ENCODE measurements around the gene ATF7.
"Not testable (repeated sequence)": the region's sequence is repeated elsewhere in the genome, so short reads cannot be mapped to it uniquely, and the experiment has no call there.

Gene ATF7

DNA sequence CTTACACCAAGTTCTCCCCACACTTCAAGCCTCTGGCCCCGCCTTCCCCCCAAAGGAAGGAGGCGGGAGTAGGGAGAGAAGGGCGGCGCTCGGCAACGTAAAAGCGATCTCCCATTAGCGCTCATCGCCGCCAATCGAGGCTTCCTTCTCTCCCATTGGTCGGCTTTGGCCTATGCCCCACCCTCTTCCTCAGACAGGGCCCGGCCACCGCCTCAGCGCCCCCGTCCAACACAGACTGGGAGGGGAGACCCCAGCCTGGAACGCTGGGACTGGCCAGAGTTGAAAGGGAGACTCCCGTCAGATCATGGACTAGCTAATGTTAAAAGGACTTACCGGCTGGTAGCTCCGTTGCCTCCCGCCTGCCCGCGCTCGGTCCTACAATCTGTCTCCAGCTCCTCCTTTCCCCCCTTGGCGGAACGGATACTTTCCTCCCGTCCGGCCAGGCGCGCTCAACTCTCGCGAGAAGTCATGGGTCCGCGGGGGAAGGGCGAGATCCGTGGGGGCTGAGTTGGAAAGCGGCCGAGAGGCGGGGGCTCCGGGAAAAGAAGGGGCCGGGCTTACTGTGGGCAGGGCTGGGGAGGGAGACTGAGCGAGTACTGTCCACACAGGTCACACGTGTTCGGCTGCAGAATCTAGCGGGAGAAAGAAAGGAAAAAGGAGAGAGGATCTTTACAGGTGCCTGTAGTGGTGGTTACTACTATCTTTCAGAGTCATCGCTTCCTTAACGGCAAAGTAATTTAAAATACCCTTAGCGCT, at the start of gene ATF7:
TSS of gene ATF7 (minus strand) at position 437 of the 756 bp plus-strand sequence. CDS start 25,382 bp downstream, outside the sequence.
- peak; percentile 59 for DNase-seq

DNA sequence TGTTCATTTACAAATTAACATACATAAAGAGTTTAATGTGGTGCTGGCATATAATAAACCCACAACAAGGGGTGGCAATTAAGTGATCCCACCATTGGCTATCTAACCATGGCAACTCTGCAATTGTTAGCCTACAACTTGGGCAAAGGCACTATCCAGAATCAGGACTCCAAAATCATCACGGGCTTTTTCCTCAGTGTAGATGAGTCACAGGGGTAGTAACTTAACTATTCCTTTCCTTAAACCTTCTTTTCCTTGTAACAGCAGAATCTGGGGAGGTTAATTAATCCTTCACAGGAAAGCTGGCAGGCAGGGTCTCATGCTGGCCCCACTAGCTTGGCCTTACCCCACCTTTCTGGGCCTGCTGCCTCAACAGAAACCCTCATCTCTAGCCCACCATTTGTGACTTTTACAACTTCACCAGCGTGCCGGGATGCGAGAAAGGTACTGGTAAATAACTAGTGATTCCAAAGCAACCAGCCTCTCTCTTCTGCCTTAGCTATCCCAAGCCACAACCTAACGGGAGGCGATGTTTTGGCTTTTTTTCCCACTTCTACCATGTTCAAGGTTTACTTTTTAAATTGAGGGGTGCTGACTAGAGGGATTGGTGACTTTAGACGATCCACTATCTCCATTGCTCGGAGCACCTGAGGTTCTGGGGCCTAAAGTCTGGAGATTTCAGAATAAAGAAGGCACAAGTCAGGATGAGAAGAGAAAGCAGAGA, 49.0 kb upstream of the ATF7 start:
- no peak for DNase-seq

DNA sequence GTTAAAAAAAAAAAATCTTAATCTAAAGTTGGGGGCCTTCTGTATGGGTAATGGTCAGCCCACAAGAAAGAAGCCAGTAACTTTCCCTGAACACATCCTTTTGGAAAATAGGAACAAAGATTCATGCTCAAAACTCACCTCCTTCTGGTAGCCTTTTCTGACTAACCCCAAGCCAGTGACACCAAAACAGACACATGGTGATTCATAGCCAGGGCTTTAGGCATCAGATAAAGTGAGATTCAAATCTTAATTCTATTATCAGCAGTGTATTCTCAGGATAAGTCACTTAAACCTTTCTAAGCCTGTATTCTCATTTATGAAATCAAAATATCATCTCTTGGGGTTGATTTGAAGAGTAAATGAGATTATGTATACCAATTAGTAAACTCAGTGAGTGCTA, 44.8 kb upstream of the ATF7 start:
- DNase-seq = no peak

DNA sequence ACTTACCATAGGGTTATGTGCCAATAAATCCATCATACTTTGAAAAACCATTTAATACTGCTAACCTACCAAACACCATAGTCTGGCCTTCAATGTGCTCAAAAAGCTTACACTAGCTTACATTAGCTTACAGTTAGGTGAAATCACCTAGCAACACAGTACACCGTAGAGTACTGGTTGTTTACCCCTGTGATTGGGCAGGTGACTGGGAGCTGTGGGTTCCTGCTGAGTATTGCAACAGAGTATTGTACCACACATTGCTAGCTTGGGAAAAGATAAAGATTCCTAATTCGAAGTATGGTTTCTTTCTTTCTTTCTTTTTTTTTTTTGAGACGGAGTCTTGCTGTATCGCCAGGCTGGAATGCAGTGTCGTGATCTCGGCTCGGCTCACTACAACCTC, 44.1 kb upstream of the ATF7 start:
- DNase-seq = no peak

DNA sequence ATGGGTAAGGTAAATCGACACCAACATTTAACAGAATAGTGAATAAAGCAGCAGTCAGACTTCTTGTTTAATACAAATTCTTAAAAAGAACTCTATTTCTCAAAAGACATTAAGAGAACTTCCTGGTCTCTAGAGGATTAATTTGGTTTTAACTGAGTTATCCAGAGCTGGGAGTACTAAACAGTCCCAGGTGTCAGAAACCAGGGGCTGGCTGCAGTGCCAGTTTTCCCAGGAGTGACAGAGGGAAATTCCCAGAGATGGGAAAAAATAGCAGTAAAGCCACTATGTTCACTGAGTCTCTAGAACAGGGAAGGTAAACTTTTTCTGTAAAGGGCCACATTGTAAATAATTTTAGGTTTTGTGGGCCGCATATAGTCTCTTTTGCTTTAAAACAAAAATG, 40.9 kb upstream of the ATF7 start:
- DNase-seq = no peak

DNA sequence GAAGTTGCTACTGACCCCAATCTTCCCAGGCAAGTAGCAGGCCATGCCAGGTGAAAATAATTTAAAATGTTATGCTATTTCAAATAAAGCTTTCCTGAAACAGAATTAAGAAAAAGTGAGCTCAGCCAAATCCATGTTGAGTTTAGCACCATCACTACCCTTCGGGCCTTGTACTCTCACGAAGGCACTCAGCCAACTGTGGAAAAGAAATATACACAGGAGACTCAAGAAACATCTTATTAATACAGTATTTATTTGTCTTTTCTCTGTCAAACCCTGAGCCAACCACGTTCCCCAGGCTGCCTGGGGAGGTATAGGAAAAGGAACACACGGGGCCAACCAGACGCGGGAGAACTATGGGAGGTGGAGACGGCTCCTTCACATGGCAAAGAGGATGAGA, 38.8 kb upstream of the ATF7 start:
- DNase-seq = no peak

DNA sequence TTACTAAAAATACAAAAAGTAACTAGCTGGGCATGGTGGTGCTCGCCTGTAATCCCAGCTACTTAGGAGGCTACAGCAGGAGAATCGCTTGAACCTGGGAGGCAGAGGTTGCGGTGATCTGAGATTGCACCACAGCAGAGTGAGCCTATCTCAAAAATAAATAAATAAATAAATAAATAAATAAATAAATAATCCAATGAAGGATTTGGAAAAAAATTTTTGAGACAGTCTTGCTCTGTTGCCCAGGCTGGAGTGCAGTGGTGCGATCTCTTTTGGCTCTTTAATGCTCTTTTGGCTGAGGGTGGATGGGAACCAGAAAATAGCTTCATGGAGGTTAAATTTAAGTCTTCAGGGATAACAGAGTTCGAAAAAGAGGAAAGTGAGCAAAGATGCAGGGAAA, 38.0 kb upstream of the ATF7 start:
- DNase-seq = no peak

DNA sequence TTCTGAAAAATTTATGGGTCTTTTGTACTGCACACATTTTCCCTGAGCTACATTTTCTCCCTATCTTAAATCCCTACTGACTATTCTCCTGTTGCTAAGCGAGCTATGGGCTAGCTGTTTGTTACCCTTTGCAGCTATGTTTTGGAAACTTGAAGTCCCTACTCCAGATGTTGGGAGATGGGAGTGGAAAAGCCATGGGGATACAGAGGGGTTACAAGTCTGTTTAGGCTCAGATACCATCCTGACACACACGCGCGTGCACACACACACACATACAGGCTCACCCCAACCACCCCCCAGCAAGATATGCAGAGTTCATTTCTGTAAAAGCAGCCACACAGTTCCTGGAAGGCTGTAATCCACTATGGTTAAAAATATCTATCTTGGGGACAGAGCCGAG, 33.9 kb upstream of the ATF7 start:
- DNase-seq = no peak

DNA sequence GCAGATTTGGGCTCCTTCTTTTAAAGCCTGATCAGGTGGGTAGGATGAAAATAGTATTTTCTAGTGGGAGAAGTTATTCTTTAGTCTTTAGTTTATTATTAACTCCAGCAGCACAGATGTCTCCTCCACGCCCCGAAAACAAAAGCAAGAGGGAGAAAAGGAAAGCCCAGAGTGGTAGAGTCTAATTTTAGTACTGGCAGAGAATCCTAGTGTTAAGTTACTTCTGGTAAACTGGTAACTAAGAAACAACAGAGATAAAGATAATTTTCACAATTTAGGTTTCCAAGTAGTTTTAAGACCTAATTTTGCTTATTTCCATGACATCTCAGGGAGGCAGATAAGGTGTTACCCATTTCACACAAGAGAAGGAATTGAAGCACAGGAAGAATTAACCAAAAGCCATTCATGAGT, 33.4 kb upstream of the ATF7 start:
- no peak for DNase-seq

DNA sequence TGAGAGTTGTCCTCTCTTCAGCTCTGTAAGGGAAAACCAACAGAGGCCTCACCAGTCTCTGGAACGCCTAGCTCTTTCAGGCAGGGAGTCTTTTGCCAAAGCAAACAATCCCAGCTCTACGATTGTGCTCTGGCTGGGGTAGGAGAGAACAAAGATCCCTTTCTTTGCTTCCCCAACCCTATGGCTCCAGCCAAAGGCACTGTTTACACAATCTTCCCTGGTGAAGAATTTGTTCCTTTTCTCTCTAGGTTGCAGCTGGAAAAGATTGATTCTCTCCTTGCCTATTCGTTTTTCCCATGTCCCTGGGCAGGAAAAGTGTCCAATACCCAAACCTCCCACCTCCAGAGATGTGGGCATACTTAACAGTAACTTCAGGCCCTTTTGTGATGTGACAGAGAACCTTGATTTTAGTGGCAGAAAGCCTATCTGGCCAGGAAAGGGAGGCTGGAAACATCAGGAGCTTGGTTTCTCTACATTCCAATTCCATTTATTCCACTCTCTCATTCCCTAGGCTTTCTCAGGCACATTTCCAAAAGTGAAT, 32.9 kb upstream of the ATF7 start:
- no peak for DNase-seq

DNA sequence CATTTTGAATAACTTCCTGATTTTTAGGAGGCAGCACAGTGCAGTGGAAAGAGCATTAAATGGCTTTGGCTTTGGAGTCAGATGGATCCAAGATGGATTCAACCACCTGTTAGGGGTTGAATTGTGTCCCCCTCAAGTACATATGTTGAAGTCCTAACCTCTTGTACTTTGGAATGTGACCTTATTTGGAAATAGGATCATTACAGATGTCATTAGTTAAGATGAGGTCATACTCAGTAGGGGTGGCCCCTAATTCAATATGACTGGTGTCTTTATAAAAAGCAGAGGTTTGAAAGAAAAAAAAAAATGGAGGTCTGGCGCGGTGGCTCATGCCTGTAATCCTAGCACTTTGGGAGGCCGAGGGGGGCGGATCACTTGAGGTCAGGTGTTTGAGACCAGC, 30.9 kb upstream of the ATF7 start:
- DNase-seq = no peak

DNA sequence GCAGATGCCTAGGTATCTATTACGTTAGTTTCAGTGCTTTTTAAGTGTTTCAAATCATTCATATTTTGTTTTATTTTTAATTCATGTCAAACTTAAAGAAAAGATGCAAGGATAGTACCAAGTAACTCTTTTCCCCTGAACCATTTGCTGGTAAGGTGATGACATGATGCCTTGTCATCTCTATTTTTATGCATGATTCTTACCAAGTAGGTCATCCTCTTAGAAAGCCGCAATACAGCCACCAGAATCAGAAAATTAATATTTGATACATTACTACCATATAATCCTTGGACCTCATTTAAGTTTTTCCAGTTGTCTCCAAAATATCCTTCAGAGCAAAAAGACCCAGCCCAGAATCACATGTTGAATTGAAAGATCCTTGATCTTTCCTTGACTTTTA, 27.4 kb upstream of the ATF7 start:
- no peak for DNase-seq

DNA sequence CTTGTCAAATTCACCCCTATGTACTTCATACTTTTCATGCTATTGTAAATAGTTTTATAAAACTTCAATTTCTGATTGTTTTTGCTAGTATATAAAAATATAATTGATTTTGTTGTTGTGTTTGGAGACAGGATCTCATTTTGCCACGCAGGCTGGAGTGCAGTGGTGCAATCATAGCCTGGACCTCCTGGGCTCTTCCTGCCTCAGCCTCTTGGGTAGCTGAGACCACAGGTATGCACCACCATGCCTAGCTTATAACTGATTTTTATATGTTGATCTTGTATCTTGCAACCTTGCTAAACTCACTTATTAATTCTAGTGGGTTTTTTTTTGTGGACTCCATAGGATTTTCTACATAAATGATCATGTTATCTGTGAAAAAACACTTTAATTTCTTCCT, 26.2 kb upstream of the ATF7 start:
- DNase-seq = no peak

DNA sequence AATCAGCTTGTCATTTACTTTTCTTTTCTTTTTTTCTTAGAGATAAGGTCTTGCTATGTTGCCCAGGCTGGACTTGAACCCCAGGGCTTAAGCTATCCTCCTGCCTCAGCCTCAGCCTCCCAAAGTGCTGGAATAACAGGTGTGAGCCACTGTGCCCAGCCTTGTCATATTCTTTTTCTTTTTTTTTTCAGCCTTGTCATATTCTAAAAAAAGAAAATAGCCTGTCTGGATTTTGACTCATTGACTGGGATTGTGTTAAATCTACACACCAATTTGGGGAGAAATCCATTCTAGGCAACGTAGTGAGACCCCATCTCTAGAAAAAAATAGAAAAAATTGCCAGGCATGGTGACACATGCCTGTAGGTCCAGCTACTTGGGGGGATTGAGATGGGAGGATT, 25.6 kb upstream of the ATF7 start:
- DNase-seq = no peak

DNA sequence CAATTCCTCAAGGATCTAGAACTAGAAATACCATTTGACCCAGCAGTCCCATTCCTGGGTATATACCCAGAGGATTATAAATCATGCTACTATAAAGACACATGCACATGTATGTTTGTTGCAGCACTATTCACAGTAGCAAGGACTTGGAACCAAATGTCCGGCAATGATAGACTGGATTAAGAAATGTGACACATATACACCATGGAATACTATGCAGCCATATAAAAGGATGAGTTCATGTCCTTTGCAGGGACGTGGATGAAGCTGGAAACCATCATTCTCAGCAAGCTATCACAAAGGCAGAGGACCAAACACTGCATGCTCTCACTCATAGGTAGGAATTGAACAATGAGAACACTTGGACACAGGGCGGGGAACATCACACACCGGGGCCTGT, 20.1 kb upstream of the ATF7 start:
- not testable (repeated sequence) for DNase-seq

DNA sequence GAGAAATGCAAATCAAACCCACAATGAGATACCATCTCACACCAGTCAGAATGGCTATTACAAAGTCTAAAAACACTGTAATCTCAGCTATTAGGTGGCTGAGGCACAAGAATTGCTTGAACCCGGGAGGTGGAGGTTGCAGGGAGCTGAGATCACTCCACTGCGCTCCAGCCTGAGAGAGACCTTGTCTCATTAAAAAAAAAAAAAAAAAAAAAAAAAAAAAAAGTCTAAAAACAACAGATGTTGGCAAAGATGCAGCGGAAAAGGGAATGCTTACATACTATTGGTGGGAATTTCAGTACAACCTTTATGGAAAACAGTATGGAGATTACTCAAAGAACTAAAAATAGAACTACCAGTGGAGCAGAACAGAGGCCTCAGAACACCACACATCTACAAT, 19.0 kb upstream of the ATF7 start:
- DNase-seq = no peak

DNA sequence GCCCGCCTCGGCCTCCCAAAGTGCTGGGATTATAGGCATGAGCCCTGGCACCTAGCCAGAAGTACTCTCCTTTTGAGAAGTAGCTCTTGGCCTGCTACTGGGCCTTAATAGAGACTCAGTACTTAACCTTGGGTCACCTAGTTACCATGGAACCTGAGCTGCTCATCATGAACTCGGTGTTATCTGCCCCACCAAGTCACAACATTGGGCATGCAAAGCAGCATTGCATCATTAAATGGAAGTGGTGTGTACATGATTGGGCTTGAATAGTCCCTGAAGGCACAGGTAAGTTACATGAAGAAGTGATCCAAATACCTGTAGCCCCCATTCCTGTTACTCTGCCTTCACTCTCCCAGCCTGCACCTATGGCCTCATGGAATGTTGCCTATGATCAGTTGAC, 18.0 kb upstream of the ATF7 start:
- no peak for DNase-seq

DNA sequence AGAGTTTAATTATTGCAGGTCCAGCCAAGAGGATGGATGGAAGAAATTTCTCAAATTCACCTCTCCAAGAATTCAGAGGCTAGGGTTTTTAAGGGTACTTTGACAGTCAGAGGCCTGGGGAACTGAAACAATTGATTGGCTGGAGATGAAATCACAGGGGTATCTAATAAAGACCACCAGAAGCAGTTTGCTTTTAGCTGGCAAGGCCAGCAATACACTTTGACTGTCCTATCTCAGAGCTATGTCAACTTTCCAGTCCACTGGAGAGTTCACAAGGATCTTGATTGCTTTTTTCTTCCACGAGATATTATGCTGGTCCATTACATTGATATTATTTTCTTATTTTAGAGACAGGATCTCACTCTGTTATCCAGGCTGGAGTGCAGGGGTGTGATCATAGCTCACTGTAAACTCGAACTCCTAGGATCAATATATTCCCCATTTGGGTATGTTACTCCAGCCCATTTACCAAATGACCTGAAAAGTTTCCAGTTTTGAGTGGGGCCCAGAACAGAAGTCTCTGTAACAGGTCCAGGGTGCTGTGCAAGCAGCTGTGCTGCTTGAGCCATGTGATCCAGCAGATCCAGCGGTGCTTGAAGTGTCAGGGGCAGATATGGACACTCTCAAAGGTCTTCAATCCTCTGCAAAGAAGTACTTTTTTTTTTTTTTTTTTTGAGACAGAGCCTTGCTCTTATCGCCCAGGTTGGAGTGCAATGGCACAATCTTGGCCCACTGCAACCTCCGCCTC, 17.2 kb upstream of the ATF7 start:
- DNase-seq = no peak

DNA sequence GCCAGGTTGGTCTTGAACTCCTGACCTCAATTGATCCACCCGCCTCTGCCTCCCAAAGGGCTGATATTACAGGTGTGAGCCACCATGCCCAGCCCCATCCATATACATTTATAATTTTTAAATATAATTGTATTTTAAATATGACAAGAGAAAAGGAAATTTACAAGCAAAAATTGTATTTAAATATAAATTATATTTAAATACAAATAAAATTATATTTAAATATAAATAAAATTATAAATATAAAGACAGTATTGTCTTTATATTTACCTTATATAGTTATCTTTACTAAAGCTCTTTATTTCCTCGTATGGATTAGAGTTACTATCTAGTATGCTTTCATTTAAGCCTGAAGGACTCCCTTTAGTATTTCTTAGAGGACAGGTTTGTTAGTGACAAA, 11.9 kb upstream of the ATF7 start:
- DNase-seq = no peak

DNA sequence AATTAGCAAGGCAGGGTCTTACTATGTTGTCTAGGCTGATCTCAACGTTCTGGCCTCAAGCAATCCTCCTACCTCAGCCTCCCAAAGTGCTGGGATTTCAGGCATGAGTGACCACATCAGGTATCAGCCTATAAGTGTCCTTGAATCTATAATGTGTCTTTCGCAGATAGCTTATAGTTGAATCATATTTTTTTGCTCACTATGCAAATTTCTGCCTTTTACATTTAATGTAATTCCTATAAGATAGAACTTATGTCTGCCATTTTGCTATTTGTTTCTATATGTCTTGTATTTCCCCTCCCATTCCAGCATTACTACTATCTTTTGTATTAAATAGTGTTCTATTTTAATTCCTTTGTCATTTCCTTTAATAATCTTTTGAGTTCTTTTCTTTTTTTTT, 10.5 kb upstream of the ATF7 start:
- DNase-seq = no peak

DNA sequence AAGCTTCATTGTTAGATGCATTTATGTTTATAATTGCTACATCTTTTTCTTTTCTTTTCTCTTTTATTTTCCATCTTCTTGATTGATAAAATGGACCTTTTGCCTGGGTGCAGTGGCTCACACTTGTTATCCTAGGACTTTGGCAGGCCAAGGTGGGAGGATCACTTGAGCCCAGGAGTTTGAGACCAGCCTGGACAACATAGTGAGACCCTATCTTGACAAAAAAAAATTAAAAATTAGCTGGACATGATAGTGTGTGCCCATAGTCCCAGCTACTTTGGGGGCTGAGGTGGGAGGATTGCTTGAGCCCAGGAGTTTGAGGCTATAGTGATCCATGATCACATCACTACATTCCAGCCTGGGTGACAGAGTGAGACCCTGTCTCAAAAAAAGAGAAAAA, 9.5 kb upstream of the ATF7 start:
- not testable (repeated sequence) for DNase-seq

DNA sequence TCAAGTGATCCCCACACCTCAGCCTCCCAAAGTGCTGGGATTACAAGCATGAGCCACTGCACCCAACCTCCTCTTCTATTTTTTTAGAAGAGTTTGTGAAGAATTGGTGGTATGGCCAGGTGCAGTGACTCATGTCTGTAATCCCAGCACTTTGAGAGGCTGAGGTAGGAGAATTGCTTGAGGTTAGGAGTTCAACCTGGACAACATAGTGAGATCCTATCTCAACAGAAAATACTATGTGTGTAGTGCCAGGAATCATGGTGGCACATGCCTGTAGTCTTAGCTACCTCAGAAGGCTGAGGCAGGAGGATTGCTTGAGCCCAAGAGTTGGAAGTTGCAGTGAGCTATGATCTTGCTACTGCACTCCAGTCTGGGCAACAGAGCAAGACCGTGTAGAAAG, 5.5 kb upstream of the ATF7 start:
- no peak for DNase-seq

DNA sequence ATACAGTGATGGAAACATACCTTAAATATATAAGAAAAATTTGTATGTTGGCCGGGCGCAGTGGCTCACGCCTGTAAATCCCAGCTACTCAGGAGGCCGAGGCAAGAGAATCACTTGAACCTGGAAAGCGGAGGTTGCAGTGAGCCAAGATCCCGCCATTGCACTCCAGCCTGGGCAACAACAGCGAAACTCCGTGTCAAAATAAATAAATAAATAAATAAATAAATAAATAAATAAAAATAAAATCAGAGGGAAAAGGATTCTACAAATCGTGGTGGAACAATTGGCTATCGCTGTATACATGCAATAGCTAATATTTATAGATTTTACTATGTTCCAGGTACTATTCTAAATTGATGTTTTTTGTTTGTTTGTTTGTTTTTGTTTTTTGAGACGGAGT, 1.7 kb upstream of the ATF7 start:
- DNase-seq = no peak

DNA sequence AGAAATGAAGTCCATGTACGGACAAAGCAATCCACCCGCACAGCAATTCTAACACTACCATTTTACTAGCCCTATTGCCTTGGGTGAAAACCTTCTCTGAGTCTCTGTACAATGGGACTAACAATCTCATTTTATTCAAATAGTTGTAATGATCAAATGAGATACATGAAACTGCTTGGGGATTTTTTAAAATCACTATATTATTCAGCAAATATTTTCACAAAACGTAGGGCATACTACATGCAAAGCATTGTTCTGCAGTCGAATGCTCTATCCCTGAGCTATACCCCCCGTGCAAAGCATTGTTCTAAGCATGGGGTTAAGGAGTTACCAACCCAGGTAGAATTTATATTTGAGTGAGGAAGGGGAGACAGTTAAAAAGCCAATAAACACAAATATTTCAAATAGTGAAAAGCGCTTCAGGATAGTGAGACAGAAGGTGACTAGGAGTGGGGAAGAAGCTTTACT, 554 bp upstream of the ATF7 start:
- no peak for DNase-seq
